IPS-20b (cell line): Measurements from ENCODE around the gene SMG5.

Source experiments
- H3K27ac ChIP-seq: one replicate; pipeline ENCODE4 v1.5.1; 2013; ENCODE audit warnings: low read length
- H3K27me3 ChIP-seq: 2 replicates; pipeline ENCODE4 v1.6.1; 2013; ENCODE audit warnings: mild to moderate bottlenecking, low read length, inconsistent platforms; ENCODE audit not compliant: insufficient read depth
- H3K36me3 ChIP-seq: 2 replicates; pipeline ENCODE4 v1.6.1; 2013; ENCODE audit warnings: low read depth, mild to moderate bottlenecking, inconsistent platforms, low read length, moderate library complexity; ENCODE audit not compliant: insufficient read depth
- H3K4me1 ChIP-seq: 2 replicates; pipeline ENCODE4 v1.6.1; 2013; ENCODE audit warnings: mild to moderate bottlenecking, control low read depth, inconsistent platforms, low read length, moderate library complexity; ENCODE audit not compliant: insufficient read depth
- H3K4me3 ChIP-seq: 2 replicates; pipeline ENCODE4 v1.5.1; 2013; ENCODE audit warnings: mild to moderate bottlenecking, low read length, inconsistent platforms
- H3K9ac ChIP-seq: 2 replicates; pipeline ENCODE4 v1.6.1; 2013; ENCODE audit warnings: low read depth, mild to moderate bottlenecking, inconsistent platforms, low read length, moderate library complexity
- H3K9me3 ChIP-seq: 2 replicates; pipeline ENCODE4 v1.6.1; 2013; ENCODE audit warnings: mild to moderate bottlenecking, low read depth, low read length, inconsistent platforms; ENCODE audit not compliant: insufficient read depth

Gene SMG5

DNA sequence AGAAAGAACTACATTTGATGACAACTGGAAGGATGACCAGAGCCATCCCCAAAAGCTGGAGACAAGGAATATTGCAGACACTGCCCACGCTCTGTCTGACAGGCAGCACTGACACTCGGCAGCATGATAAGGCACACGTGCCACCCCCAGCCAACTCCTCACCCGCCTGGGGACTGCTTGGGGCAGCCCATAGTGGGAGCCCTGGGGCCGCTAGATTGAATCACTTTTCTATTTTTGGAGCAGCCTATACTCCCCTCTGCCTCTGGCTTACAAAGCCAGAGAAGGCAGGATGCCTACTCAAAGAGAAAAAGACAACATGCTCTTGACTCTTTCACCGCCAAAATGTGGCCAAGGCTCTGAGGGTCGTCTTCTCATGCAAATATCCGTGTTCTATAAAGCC is 1.3 kb downstream of the SMG5 start:
- Histone ChIP-seq H3K4me3 (peak overlapping the region; percentile 89), H3K27ac (no peak overlapping the region), H3K27me3 (no peaks in the 10 kb centered on the region), H3K36me3 (peaks cover 42% of the 10 kb centered on the region), H3K9me3 (no peaks in the 10 kb centered on the region), H3K9ac (peak overlapping the region; percentile 93; the same call in 1 of the 2 replicates), H3K4me1 (peaks cover 14% of the 10 kb centered on the region)

DNA sequence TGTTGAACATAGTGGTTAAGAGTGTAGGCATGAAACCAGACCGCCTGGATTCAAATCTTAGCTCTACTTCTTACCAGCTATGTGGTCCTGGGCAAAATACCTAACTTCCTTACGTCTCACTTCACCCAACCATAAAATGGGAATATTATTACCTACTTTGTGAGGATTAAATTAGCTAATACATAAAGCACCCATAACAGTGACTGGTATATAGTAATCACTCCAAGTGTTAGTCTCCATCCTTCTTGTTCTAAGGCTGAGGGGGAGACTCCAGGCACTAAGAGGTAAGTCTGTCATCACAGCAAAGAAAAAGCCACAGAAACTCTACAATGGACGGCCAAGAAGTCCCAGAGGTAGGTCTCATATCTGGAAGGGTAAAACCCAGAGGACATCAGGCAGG is 2.8 kb downstream of the SMG5 start:
- H3K4me3 ChIP-seq = no peak overlapping the region

DNA sequence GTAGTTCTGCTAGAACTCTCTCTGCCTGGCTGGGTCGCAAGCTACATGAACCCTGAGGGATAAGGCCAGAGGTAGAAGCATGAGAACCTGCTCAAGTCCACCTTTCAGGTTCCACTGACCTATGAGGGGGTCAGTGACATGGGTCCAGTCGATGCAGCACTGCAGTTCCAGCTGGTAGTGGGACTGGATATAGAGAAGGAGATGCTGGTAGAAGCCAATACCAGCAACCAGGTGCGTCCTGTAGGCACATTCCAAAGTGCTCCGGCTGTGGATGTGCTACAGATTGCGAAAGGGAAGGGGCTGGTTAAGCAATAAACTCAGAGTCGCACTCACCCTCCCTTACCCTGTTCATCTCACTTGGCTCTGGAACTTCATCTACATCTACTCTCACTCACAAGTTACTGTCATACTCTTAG is 5.7 kb downstream of the SMG5 start:
- Histone ChIP-seq H3K9me3 (no peaks in the 10 kb centered on the region), H3K9ac (no peak overlapping the region), H3K4me1 (peaks cover 8% of the 10 kb centered on the region; the same call in 1 of the 2 replicates), H3K36me3 (peaks cover 84% of the 10 kb centered on the region), H3K27me3 (no peaks in the 10 kb centered on the region), H3K4me3 (no peak overlapping the region), H3K27ac (no peak overlapping the region)

More for the DNA sequence above, 2.8 kb downstream of the SMG5 start:
- H3K9me3 ChIP-seq = no peaks in the 10 kb centered on the region
- peaks cover 55% of the 10 kb centered on the region for H3K36me3 ChIP-seq
- no peak overlapping the region for H3K9ac ChIP-seq
- no peaks in the 10 kb centered on the region for H3K27me3 ChIP-seq
- H3K4me1 ChIP-seq = peaks cover 14% of the 10 kb centered on the region
- H3K27ac ChIP-seq = no peak overlapping the region

DNA sequence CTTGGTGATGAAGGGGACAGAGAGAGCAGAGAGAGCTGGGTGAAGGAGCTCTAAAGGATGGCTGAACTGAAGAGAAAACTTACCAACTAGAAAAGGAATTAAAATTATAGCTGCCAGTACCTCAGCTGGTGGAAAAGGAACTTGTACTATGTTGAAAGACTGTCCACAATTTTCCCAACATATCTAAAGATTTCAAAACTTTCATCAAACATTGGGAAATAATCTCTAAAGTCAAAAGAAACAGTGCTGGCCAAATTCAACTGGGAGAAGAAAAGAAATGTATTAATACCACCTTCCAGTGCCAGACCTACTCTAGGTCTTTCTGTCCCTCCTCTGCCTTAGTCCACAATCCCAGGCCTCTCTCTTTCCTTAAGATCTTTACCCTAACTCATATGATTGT is 6.1 kb downstream of the SMG5 start:
- H3K4me1 ChIP-seq = peaks cover 6% of the 10 kb centered on the region; the same call in 1 of the 2 replicates
- H3K27me3 ChIP-seq = no peaks in the 10 kb centered on the region
- H3K9me3 ChIP-seq = no peaks in the 10 kb centered on the region
- H3K27ac ChIP-seq = no peak overlapping the region
- H3K9ac ChIP-seq = no peak overlapping the region
- H3K36me3 ChIP-seq = peaks cover 88% of the 10 kb centered on the region
- H3K4me3 ChIP-seq = no peak overlapping the region

DNA sequence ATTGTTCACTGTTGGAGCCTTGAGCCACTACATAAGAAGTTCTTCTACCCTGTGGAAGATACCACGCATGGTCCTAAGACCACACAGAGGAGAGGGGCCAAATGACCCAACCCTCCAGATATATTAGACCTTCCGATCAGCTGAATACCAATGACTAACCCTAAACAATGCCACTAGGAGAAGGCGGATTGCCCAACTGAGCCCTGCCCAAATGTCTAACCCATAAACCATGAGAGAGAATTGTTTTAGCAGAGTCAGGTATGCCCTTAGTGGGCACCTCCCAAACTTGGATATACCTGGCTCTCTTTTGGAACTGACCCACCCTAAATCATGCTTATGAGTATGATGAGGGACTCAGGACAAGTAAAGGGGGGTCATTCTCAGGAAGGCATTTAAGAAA is 12.3 kb downstream of the SMG5 start:
- no peaks in the 10 kb centered on the region for H3K27me3 ChIP-seq
- no peak overlapping the region for H3K4me3 ChIP-seq
- H3K4me1 ChIP-seq = no peaks in the 10 kb centered on the region
- no peak overlapping the region for H3K9ac ChIP-seq
- H3K36me3 ChIP-seq = peaks cover 98% of the 10 kb centered on the region
- H3K9me3 ChIP-seq = no peaks in the 10 kb centered on the region
- no peak overlapping the region for H3K27ac ChIP-seq

DNA sequence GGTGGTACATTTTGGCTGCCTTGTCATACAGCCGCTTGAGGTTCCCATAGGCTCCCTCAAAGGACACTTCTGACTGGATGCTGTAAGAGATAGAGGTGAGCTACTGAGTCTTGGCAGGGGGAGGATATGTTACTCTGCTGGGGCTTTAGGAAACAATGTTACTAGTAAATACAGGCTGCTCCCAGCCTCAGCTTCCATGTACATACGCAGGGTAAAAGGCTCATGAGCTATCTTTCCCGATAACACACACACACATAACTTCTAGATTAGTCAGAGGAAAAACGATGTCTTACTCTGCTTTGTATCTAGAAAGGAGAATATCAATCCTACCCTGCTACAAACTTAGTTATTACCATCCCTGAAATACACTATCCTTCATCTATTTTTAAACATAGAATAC is 14.3 kb downstream of the SMG5 start:
- no peaks in the 10 kb centered on the region for H3K4me1 ChIP-seq
- H3K27me3 ChIP-seq = no peaks in the 10 kb centered on the region
- no peak overlapping the region for H3K27ac ChIP-seq
- no peak overlapping the region for H3K9ac ChIP-seq
- H3K9me3 ChIP-seq = no peaks in the 10 kb centered on the region
- peaks cover 96% of the 10 kb centered on the region for H3K36me3 ChIP-seq
- no peak overlapping the region for H3K4me3 ChIP-seq

DNA sequence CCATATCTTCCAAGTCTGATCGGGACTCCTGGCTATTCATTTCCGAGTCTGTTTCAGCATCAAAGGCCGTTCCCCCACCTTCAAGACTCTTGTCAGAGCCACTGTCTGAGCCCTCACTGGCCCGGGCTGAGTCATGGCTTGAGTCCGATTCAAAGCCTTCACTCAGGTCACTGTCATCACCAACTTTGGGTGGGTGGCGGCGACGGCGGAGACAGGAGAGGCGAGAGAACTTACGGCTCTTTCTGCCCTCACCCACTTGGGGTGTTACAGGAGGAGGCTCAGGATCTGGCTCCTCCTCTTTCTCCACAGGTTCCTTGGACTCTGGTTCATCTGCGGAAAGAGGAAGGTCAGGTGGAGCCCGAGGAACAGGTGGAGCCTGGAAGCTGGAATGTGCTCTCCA is 16.6 kb downstream of the SMG5 start:
- H3K27me3 ChIP-seq = no peaks in the 10 kb centered on the region
- H3K27ac ChIP-seq = no peak overlapping the region
- no peak overlapping the region for H3K9ac ChIP-seq
- H3K4me3 ChIP-seq = no peak overlapping the region
- no peaks in the 10 kb centered on the region for H3K9me3 ChIP-seq
- H3K4me1 ChIP-seq = no peaks in the 10 kb centered on the region
- H3K36me3 ChIP-seq = peaks cover 95% of the 10 kb centered on the region

DNA sequence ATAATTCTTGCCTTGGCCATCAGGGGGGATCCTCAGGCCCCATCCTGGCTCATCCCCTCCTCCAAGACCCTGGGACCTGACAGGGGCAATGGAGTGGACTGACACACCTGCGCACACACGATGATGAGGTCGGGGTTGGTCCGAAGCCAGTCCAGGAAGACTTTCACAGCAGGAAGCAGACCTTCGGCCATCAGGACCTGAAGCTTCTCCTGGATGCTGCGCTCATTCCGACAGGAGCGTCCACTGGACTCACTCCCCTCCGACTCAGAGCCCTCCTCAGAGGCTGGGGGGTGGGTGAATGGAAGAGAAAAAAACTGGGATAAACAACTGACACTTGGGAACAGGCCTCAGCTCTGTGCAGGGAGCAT is 19.4 kb downstream of the SMG5 start:
- Histone ChIP-seq H3K9me3 (no peaks in the 10 kb centered on the region), H3K4me3 (no peak overlapping the region), H3K9ac (no peak overlapping the region), H3K4me1 (no peaks in the 10 kb centered on the region), H3K27me3 (no peaks in the 10 kb centered on the region), H3K36me3 (peaks cover 97% of the 10 kb centered on the region), H3K27ac (no peak overlapping the region)

DNA sequence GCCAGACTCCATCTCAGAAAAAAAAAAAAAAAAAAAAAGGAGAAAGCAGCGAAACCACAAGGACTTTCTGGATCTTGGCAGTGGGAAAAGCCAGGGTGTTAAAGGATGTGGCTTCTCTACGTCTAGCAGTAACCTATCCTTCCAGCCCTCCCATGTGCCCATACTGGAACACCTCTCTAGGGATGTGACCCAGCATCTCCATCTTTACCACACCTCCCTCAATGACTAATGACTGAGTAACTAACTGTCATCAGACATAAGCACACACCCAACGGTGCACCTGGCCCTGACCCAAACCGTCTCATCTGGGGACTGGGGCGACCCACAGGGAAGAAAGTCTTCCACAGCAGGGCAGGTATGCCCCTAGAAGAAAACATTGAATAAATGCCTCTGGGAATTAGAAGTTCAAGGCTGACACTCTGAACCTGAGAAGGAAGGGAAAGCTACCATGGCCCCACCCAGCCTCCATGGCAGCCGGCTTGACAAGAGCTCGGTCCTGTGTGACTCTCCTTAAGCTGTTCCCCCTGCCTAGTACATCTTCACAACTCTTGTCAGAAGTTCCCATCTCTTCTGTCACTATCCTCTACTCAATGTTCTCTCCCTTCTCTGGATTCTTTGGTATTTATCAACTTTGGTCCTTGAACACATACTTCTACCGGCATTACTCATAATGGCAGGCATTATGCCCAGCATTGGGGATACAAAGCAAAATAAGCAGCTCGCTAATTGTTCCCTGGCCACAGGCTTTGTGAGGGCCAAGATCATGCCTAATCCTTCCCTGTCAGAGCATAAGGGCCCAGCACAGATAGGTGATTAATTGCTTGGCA is 20.0 kb downstream of the SMG5 start:
- Histone ChIP-seq H3K36me3 (peaks cover 97% of the 10 kb centered on the region), H3K9me3 (no peaks in the 10 kb centered on the region), H3K4me3 (no peak overlapping the region), H3K27ac (no peak overlapping the region), H3K27me3 (no peaks in the 10 kb centered on the region), H3K9ac (no peak overlapping the region), H3K4me1 (no peaks in the 10 kb centered on the region)

DNA sequence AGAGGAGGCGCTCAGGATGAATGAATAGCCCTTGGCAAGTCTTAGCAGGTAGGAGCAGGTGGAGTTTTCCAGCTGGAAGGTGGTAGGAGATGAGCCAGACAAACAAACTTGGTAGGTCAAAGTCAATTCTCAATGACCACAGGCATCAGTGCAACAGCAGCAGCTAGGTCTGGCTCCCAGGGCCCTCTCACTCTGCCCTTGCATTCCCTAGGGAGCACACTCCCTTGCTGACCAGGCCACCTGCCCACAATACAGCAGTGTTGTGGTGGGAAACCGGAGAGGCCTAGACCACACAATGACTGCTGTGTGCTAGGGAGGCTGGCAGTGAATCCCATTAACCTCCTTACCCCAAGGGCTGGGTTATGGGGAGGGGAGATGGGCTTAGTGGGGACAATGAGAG is 21.7 kb downstream of the SMG5 start:
- no peak overlapping the region for H3K4me3 ChIP-seq
- no peak overlapping the region for H3K9ac ChIP-seq

DNA sequence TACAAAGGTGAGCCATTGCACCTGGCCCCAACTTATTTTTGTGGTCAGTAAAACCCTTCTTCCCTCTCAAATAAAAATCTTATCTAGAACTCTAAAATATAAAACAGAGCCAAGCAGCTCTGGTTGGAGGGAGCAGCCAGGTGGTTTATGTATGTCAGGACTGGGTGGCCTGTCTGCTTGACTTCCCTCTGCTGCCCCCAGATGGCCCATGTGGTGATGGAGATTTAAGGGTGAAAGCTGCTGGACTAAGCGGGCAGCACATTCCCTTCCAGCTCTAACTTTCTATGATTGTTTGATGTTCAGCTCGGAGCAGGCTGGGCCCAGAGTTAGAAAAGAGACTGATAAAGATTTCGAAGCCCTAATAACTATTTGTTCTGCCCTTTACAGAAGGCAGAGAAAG is 22.8 kb downstream of the SMG5 start:
- Histone ChIP-seq H3K27ac (no peak overlapping the region), H3K4me1 (no peaks in the 10 kb centered on the region), H3K36me3 (peaks cover 91% of the 10 kb centered on the region), H3K4me3 (no peak overlapping the region), H3K9me3 (no peaks in the 10 kb centered on the region), H3K9ac (no peak overlapping the region), H3K27me3 (no peaks in the 10 kb centered on the region)

More for the DNA sequence above, 21.7 kb downstream of the SMG5 start:
- Histone ChIP-seq H3K27me3 (no peaks in the 10 kb centered on the region), H3K4me1 (no peaks in the 10 kb centered on the region), H3K27ac (no peak overlapping the region), H3K36me3 (peaks cover 97% of the 10 kb centered on the region), H3K9me3 (no peaks in the 10 kb centered on the region)

DNA sequence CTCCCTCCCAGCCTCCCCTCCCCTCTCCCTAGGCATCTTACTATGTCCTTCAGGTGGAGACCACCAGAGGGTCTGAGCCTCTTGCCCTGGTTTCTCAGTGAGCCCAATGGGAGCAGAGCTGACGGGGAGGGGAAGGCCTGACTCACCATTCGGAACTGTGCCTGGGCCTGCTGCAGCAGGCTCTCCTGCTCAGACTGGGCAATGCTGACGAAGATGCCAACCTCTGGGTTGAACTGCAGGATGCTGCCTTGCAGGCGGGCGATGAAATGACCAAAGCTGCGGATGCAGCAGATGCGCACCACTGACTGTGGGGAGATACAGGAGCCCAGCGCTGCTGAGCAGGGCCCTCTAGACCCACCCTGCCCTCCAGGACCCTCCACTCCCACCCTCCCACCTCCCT is 23.8 kb downstream of the SMG5 start:
- Histone ChIP-seq H3K4me1 (no peaks in the 10 kb centered on the region), H3K27me3 (no peaks in the 10 kb centered on the region), H3K4me3 (no peak overlapping the region), H3K36me3 (peaks cover 92% of the 10 kb centered on the region), H3K27ac (no peak overlapping the region), H3K9ac (no peak overlapping the region), H3K9me3 (no peaks in the 10 kb centered on the region)
